Stimulated activated CD8-positive, alpha-beta memory T cell treated with anti-CD3 and anti-CD28 coated beads, Interleukin-7, amount 100 ng/mL, for 48 hours (primary cell): ENCODE results near the gene GNB1.
"Not testable (repeated sequence)": the region's sequence is repeated elsewhere in the genome, so short reads cannot be mapped to it uniquely, and the experiment has no call there.

ENCODE experiments used
- DNase-seq, 2 donors: peaks; one replicate each; pipeline ENCODE4 v3.0.0-alpha.2; 2020; ENCODE audit warnings: low read depth in 1 of 2; ENCODE audit errors: extremely low read depth in 1 of 2

Gene GNB1

GRCh38 chr1:1861761-1862310 is 29.1 kb downstream of the GNB1 start:
- DNase-seq: not testable (repeated sequence)

- no peak for DNase-seq
These were observed 29.6 kb downstream of the GNB1 start for GRCh38 chr1:1861339-1861730.

DNA sequence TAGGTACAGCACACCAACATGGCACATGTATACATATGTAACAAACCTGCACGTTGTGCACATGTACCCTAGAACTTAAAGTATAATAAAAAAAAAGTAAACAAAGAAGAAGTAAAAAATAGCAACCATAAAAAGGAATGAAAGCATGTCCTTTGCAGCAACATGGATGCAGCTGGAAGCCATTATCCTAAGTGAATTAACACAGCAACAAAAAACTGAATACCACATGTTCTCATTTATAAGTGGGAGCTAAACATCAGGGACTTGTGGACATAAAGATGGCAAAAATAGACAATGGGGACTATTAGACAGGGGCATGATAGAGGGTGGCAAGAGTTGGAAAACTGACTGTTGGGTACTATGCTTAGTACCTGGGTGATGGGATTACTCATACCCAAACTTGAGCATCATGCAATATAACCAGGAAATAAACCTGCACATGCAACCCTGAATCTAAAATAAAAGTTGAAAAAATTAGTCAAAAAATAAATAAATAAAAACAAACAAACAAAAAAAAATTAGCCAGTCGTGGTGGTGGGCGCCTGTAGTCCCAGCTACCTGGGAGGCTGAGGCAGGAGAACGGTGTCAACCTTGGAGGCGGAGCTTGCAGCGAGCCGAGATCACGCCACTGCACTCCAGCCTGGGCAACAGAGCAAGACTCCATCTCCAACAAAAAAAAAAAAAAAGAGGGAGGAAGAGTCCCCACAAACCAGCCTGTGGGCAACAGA is 30.8 kb downstream of the GNB1 start:
- DNase-seq: not testable (repeated sequence)

GRCh38 chr1:1858382-1859086 is 32.4 kb downstream of the GNB1 start:
- no peak for DNase-seq

DNA sequence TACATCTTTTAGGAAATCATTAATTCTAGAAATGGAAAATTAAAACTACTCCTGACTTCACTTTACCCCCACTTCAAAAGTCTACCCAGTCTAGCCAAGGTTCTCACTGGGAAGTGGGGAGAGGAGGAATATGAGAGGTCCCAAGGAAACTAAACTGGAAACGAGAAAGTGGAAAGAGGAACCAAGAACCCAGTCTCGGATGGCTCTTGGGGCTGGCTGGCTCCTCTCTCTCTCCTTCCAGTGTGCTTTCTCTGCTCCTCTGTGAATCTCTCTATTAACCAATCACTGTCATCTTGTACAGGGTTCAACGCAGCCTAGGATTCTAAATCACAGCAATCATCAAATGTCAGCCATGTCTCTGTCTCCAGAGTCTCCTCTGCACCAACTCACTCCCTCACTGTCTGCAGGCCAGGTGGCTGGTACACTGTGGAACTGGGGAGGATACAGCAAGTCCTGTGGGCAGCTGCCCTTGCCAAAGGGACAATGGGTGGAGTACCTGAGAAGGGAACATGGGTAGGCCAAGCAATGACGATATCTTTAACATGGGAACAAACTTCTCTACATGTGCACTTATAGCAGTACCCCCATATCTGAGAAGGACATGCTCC is 33.7 kb downstream of the GNB1 start:
- DNase-seq: no peak

GRCh38 chr1:1856161-1856560 is 34.7 kb downstream of the GNB1 start:
- DNase-seq: not testable (repeated sequence)

DNA sequence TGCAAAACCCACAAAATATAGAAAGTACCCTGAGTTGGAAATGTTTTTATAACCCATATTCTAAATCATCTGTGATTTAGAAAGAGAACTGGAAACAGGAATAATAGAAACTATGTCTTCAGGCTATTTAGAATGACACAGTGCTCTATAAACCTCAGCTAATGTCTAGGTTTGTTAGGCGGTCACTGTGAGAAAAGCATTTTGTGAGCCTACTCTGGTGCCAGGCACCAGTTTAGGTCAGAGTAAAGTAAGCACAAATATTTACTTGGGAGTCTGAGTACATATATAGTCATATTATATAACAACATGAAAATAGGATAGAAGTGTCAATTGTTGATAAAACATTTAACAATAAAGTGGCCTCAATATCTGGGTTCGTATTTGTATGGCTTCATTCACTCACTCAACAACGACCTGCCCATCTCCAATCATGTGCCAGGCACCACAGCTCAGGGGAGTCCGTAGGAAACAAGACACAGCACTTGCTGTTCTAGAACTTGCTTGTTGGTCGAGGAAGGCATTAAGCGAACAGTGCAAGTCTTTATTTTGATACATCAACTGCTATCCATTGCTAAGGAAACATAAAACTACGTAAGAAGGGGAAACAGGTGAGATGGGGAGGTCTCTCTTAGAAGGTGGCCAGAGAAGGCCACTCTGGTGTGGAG is 37.2 kb downstream of the GNB1 start:
- no peak for DNase-seq

DNA sequence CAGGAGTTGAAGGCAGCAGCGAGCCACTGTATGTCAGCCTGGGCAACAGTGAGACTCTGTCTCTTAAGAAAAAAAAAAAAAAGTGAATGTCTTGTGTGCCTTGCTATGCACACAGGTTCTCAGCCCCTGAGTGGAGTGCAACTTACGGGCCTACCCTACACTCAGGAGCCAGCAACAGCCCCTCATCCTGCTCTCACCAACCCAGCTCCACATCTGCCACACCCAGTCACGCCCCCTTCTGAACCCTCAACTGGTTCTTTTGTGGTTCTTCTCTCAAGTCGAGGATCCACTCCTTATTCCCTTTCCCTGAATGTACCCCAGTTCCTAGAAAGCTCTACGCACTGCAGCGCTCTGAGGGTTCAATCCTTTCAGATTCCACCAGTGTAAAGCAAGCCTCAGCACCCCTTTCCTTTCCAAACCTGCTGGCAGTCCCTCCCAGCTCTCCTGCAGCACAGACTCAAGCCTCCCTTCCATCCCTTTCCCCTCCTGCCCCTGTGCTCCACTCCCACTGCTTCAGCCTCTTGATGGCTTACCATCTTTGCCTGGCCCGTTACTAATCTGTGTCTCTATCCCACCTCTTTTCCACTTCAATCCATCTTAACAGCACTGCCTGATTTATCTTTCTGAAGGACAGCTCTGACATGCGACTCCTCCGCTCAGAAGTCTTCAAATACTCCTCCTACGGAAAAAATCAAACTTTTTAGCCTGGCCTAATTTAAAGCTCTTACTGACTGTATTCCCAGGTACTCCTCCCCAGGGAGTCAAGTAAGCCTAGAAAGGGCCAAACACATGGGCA is 38.1 kb downstream of the GNB1 start:
- DNase-seq: no peak

- DNase-seq: no peak
These were observed 43.0 kb downstream of the GNB1 start for GRCh38 chr1:1847890-1848289.

DNA sequence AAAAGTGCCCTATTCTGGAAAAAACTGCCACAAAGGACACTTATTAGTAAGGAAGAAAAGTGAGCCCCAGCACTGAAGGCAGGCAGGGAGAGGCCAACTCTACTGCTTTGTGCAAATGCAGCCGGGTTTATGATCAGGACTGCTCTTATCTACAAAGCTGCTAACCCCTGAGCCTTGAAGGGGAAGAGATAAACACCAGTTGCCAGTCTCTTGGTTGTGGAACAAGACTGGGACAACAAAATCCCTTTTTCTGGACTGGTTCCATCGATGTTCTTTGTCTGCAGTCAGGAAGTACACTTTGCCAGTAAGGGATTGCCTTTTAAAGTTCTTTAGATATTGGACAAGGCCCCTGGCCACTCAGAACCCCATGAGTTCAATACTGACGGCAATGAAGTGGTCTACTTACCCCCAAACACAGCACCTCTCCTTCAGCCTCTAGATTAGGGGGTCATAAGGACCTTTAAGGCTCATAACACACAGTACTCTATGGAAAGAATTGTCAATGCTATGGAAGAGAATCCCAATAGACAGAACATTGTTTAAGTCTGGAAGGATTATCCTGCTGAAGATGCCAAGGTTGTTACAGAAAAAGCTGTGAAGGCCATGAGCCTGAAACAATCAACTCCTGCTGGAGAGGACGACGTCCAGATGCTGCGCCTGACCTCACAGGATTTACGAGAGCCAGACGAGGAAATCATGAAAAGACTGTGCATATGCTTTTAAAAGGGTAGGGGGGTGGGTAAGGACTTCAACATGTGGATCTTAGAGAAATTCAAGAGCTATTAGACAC is 43.6 kb downstream of the GNB1 start:
- DNase-seq: no peak

- DNase-seq: no peak
These were observed 44.4 kb downstream of the GNB1 start for GRCh38 chr1:1846386-1846918.

DNA sequence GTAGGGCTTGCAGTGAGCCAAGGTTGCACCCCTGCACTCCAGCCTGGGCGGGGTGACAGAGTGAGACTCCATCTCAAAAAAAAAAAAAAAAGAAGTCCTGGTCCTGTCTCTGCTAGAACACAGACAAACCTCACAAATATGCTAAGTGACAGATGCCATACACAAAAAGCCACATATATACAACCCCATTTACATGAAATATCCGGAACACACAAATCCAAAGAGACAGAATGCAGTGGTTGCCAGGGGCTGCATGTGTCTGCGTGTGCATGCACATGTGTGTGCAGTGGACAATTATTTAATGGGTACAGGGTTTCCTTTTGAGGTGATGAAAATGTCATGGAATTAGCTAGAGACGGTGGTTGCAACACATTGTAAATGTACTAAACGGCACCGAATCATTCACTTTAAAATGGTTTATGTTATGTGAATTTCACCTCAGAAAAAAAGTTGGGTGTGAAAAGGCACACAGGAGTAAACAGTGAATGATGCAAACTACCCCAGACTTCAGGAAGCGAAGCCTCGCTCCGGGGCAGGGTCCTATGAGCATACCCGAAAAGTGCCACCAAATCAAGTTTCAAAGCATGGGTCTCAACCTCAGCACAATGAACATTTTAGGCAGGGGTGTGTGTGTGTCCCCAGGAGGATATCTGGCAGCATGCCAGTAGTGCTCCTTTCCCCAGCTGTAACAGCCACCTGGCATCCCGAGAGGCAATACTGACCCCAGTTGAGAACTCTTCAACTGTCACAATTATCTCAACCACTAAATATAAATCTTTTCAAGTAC is 48.3 kb downstream of the GNB1 start:
- no peak for DNase-seq

GRCh38 chr1:1841575-1841995 is 49.3 kb downstream of the GNB1 start:
- no peak for DNase-seq

- no peak for DNase-seq
These were observed 51.4 kb downstream of the GNB1 start for GRCh38 chr1:1839311-1839965.

- no peak for DNase-seq
These were observed 54.8 kb downstream of the GNB1 start for GRCh38 chr1:1836119-1836518.

DNA sequence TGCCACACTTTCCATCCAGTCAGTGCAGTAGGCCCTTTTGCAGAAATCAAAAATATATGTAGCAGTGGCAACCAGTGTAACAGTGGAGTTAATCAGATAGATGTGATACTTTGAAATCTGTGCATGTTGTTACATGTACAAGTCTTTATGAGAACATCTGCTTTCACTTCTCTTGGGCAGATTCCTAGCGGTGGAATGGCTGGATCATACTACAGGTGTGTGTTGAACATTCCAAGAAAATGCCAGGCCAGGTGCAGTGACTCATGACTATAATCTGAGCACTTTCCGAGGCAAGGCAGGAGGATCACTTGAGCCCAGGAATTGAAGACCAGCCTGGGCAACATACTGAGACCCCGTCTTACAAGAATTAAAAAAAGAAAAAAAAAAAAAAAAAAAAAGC is 55.3 kb downstream of the GNB1 start:
- DNase-seq: no peak

DNA sequence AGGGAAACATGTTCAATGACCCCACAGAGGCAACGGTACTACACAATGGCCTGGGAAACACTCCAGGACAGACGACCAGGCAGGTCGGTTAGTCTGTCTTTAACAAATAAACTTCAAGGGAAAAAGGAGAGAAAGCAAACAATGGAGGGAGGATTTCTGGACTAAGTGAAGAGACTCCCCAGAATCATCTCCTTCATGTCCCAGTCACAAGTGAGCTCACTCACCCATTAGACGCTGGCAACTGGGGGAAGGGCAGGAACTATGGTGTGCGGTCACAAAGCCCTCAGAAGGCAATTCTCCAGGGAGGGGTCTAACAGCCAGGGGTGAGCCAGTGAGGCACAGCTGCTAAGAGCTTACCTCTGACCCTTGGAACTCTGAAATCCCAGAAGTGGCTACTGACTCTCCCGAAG is 57.0 kb downstream of the GNB1 start:
- DNase-seq: no peak

GRCh38 chr1:1833456-1833855 is 57.4 kb downstream of the GNB1 start:
- no peak for DNase-seq
